Measurements from ENCODE around the gene PRMT2.
A peak's percentile ranks its signal among the peaks of the same experiment; 100 is the strongest.

Gene PRMT2

GRCh38 chr21:46635324-46636180 lies at the start of gene PRMT2:
TSS of gene PRMT2 (plus strand) at chr21:46635674. CDS start at chr21:46636952, 1,278 bp downstream.
- DNase-seq: peak; percentile 93

- no peak for DNase-seq
Measured at GRCh38 chr21:46594276-46594675, 41.2 kb upstream of the PRMT2 start.

- DNase-seq: no peak
Measured at GRCh38 chr21:46596201-46596600, 39.3 kb upstream of the PRMT2 start.

- DNase-seq: no peak
Measured at GRCh38 chr21:46597031-46597430, 38.4 kb upstream of the PRMT2 start.

- DNase-seq: no peak
Measured at GRCh38 chr21:46597896-46598343, 37.6 kb upstream of the PRMT2 start.

- DNase-seq: peak; percentile 56
Measured at GRCh38 chr21:46598581-46599572, 36.6 kb upstream of the PRMT2 start.

- no peak for DNase-seq
Measured at GRCh38 chr21:46600305-46600704, 35.2 kb upstream of the PRMT2 start.

- DNase-seq: no peak
Measured at GRCh38 chr21:46600978-46601377, 34.5 kb upstream of the PRMT2 start.

GRCh38 chr21:46603228-46603627 lies 32.2 kb upstream of the PRMT2 start:
- DNase-seq: no peak

GRCh38 chr21:46604329-46604974 lies 31.0 kb upstream of the PRMT2 start:
- DNase-seq: no peak

- no peak for DNase-seq
Measured at GRCh38 chr21:46604975-46605766, 30.3 kb upstream of the PRMT2 start, which contains the start of gene S100B. TSS of gene S100B (minus strand) at chr21:46605082. CDS start at chr21:46602415, 2,667 bp downstream.

- no peak for DNase-seq
Measured at GRCh38 chr21:46605767-46606426, 29.6 kb upstream of the PRMT2 start.

- DNase-seq: no peak
Measured at GRCh38 chr21:46606427-46606813, 29.1 kb upstream of the PRMT2 start.

GRCh38 chr21:46607636-46608035 lies 27.8 kb upstream of the PRMT2 start:
- DNase-seq: no peak

GRCh38 chr21:46608672-46609111 lies 26.8 kb upstream of the PRMT2 start:
- no peak for DNase-seq

- DNase-seq: no peak
Measured at GRCh38 chr21:46610018-46610701, 25.3 kb upstream of the PRMT2 start.

GRCh38 chr21:46613391-46613790 lies 22.1 kb upstream of the PRMT2 start:
- no peak for DNase-seq

- DNase-seq: no peak
Measured at GRCh38 chr21:46616050-46616449, 19.4 kb upstream of the PRMT2 start.

- no peak for DNase-seq
Measured at GRCh38 chr21:46616656-46617055, 18.8 kb upstream of the PRMT2 start.

GRCh38 chr21:46617267-46618051 lies 18.0 kb upstream of the PRMT2 start:
- DNase-seq: peak; percentile 77

Data from HCEC 1CT (cell line).